Measurements from ENCODE around the gene SAMD4A. TPM values are rescaled to one million over a fixed set of nuclear protein-coding genes. Genes with fewer than 3 reads are reported as not detected.

SAMD4A gene
- polyA plus RNA-seq, 3 donors = 3.2 to 8.6 (median 4.2) TPM

DNA sequence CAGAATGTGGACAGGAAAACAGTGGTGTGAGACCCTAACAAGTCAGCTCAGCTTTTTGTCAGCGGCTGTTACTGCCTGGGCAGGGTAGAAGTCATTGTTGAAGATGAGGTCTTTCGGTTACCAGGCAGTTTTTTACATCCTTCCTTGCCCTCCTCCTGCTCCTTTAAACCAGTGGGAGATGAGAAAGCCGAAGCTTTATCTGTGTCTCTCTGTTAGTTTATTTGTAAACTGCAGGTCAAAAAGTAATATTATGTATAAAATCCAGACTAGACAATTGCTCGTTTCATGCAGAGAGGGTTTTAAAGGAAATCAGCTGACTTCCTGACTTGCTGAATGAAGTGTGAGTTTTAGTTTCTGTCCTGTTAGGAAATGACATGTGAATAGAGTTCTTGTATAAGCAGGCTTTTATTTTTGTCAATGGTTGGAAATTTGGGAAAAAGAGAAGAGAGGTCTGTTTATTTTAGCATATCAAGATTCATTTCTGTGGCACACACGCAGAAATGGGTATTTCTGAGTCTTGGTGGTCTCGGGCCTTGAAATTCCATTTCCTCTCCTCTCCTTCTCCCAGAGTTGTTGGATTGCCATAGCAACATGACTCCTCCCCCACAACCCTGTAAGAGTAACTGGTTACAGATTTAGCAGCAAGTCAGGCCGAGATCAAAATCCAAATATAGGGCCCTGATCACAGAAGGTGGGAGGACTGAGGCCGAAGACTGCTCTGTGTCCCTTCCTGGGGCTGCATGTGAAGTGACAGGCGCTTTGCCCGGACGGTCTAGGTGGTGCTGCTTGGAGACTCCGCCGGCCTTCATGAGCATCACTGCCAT lies 60.8 kb downstream of the SAMD4A start:
- TF ChIP-seq, protein P1, sequence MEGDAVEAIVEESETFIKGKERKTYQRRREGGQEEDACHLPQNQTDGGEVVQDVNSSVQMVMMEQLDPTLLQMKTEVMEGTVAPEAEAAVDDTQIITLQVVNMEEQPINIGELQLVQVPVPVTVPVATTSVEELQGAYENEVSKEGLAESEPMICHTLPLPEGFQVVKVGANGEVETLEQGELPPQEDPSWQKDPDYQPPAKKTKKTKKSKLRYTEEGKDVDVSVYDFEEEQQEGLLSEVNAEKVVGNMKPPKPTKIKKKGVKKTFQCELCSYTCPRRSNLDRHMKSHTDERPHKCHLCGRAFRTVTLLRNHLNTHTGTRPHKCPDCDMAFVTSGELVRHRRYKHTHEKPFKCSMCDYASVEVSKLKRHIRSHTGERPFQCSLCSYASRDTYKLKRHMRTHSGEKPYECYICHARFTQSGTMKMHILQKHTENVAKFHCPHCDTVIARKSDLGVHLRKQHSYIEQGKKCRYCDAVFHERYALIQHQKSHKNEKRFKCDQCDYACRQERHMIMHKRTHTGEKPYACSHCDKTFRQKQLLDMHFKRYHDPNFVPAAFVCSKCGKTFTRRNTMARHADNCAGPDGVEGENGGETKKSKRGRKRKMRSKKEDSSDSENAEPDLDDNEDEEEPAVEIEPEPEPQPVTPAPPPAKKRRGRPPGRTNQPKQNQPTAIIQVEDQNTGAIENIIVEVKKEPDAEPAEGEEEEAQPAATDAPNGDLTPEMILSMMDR (IDR thresholded peaks at IDR 0.05) = no peak
- Histone ChIP-seq H3K9ac (ENCODE audit: insufficient read depth, low read length, poor library complexity, severe bottlenecking) (peak overlapping the region; percentile 54), H3K36me3 (replicated peaks in 1 of 2; ENCODE audit: control insufficient read depth in 1 of 2, insufficient read depth in 2 of 2, low read length in 2 of 2) (no peaks in the 10 kb centered on the region), H3K4me3 (replicated peaks in 1 of 3; ENCODE audit: low read depth in 2 of 3, low read length in 3 of 3) (peak overlapping the region; percentile 26 to 76 (median 67)), H3K27me3 (ENCODE audit: control insufficient read depth in 2 of 2, insufficient read depth in 2 of 2, low read length in 2 of 2) (no peaks in the 10 kb centered on the region), H4K20me1 (ENCODE audit: insufficient read depth, low read length) (no peaks in the 10 kb centered on the region), H3K4me1 (ENCODE audit: control insufficient read depth in 1 of 2, insufficient read depth in 2 of 2, low read length in 2 of 2) (peaks cover 35 to 47% of the 10 kb centered on the region in 2 donors), H3K4me2 (replicated peaks; ENCODE audit: extremely low read depth, low read length, poor library complexity, severe bottlenecking) (peak overlapping the region; percentile 82), H3K79me2 (ENCODE audit: insufficient read depth, low read length) (no peaks in the 10 kb centered on the region), H3K27ac (ENCODE audit: low read depth in 1 of 2, low read length in 2 of 2) (peak overlapping the region; percentile 46 to 85), H3K9me3 (replicated peaks in 1 of 2; ENCODE audit: control insufficient read depth in 1 of 2, insufficient read depth in 1 of 2, low read length in 2 of 2) (no peaks in the 10 kb centered on the region), H2AFZ (ENCODE audit: insufficient read depth, low read depth, low read length, poor library complexity, severe bottlenecking) (peak overlapping the region; percentile 77)
- DNase-seq = peak; percentile 22 to 47 (median 33)
- 56% methylated on average over 9 of the region's 13 CpGs for WGBS (ENCODE audit: insufficient coverage)
- Mint-ChIP-seq H3K9me3 (peaks cover 0 to 3% (median 0%) of the 10 kb centered on the region in 7 donors), H3K4me1 (peaks cover 52% of the 10 kb centered on the region), H3K27ac (peak overlapping the region; percentile 68 to 90 (median 88)), H3K4me3 (peak overlapping the region; percentile 77 to 90), H3K27me3 (ENCODE audit: low read depth in 3 of 3) (peaks cover 0 to 2% (median 0%) of the 10 kb centered on the region in 3 donors), H3K36me3 (no peaks in the 10 kb centered on the region)
- intact Hi-C loops (cut with micrococcal nuclease) = no loop called here

DNA sequence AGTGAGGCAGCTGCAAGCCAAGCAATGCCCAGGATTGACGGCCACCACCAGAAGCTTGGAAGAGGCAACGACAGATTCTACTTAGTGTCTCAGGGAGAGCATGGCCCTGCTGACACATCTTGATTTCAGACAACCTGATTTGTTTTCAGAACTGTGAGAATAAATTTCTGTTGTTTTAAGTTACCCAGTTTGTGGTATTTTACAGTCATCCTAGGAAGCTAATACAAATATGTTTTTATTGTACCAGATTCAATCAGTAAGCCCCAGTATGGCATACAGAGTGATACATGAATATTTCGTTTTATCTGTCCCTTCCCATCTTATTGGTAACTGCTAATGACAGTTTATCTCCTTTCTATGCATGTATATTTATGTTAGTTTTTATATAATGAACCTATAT lies 62.3 kb downstream of the SAMD4A start:
- no peak for DNase-seq
- no peaks in the 10 kb centered on the region for H4K20me1 ChIP-seq (ENCODE audit: insufficient read depth, low read length)
- H3K9me3 ChIP-seq (replicated peaks in 1 of 2; ENCODE audit: control insufficient read depth in 1 of 2, insufficient read depth in 1 of 2, low read length in 2 of 2) = no peaks in the 10 kb centered on the region
- no peak overlapping the region for H3K4me3 ChIP-seq (replicated peaks in 1 of 3; ENCODE audit: low read depth in 2 of 3, low read length in 3 of 3)
- H3K4me3 Mint-ChIP-seq = no peak overlapping the region
- H3K4me1 Mint-ChIP-seq = peaks cover 52% of the 10 kb centered on the region
- H3K36me3 Mint-ChIP-seq = no peaks in the 10 kb centered on the region
- H3K27ac ChIP-seq (ENCODE audit: low read depth in 1 of 2, low read length in 2 of 2) = peak overlapping the region in 1 of 2 donors; percentile 85
- H3K4me1 ChIP-seq (ENCODE audit: control insufficient read depth in 1 of 2, insufficient read depth in 2 of 2, low read length in 2 of 2) = peaks cover 35 to 47% of the 10 kb centered on the region in 2 donors
- H3K9ac ChIP-seq (ENCODE audit: insufficient read depth, low read length, poor library complexity, severe bottlenecking) = no peak overlapping the region
- no peaks in the 10 kb centered on the region for H3K79me2 ChIP-seq (ENCODE audit: insufficient read depth, low read length)
- no peak overlapping the region for H3K4me2 ChIP-seq (replicated peaks; ENCODE audit: extremely low read depth, low read length, poor library complexity, severe bottlenecking)
- WGBS (ENCODE audit: insufficient coverage) = 100% methylated on average over 2 of the region's 3 CpGs
- TF ChIP-seq, protein P1 (IDR thresholded peaks at IDR 0.05) = no peak
- H3K36me3 ChIP-seq (replicated peaks in 1 of 2; ENCODE audit: control insufficient read depth in 1 of 2, insufficient read depth in 2 of 2, low read length in 2 of 2) = no peaks in the 10 kb centered on the region
- H3K27me3 ChIP-seq (ENCODE audit: control insufficient read depth in 2 of 2, insufficient read depth in 2 of 2, low read length in 2 of 2) = no peaks in the 10 kb centered on the region
- intact Hi-C loops (cut with micrococcal nuclease) = no loop called here
- H3K9me3 Mint-ChIP-seq = peaks cover 0 to 3% (median 0%) of the 10 kb centered on the region in 7 donors
- peaks cover 0 to 2% (median 0%) of the 10 kb centered on the region in 3 donors for H3K27me3 Mint-ChIP-seq (ENCODE audit: low read depth in 3 of 3)
- no peak overlapping the region for H2AFZ ChIP-seq (ENCODE audit: insufficient read depth, low read depth, low read length, poor library complexity, severe bottlenecking)
- H3K27ac Mint-ChIP-seq = no peak overlapping the region
